Large intestine (tissue), 3 donors: ENCODE data around the gene MCTP2. TPM values are rescaled to one million over a fixed set of nuclear protein-coding genes. Genes with fewer than 3 reads are reported as not detected.
"Not testable (repeated sequence)": the region's sequence is repeated elsewhere in the genome, so short reads cannot be mapped to it uniquely, and the experiment has no call there.

Source experiments
- DNase-seq, 2 donors: peaks; one replicate each; pipeline versions ENCODE4 v3.0.0 to v3.0.0-alpha.2; 2013
- H3K27ac ChIP-seq: one replicate; pipeline ENCODE4 v1.5.1; 2013; ENCODE audit warnings: low read length
- H3K27me3 ChIP-seq: 2 replicates; pipeline ENCODE4 v1.6.1; 2013; ENCODE audit warnings: low read length; ENCODE audit not compliant: control insufficient read depth, insufficient read depth
- H3K36me3 ChIP-seq: 2 replicates; pipeline ENCODE4 v1.6.1; 2013; ENCODE audit warnings: low read length; ENCODE audit not compliant: control insufficient read depth, insufficient read depth
- H3K4me1 ChIP-seq: one replicate; pipeline ENCODE4 v1.6.1; 2013; ENCODE audit warnings: low read length; ENCODE audit not compliant: control insufficient read depth, insufficient read depth
- H3K4me3 ChIP-seq: one replicate; pipeline ENCODE4 v1.5.1; 2013; ENCODE audit warnings: low read length
- H3K9me3 ChIP-seq: one replicate; pipeline ENCODE4 v1.6.1; 2013; ENCODE audit warnings: mild to moderate bottlenecking, low read depth, low read length, moderate library complexity; ENCODE audit not compliant: control insufficient read depth
- WGBS: methylation state at CpG from one replicate; pipeline ENCODE4 v1.1.5; 2013; ENCODE audit warnings: low lambda C conversion rate; ENCODE audit not compliant: insufficient coverage; 5-methylcytosine and 5-hydroxymethylcytosine counted together
- polyA plus RNA-seq: library from polyadenylated mRNA; unstranded; fragments of 120-200 nt; gene quantifications from one replicate; pipeline ENCODE4 v1.2.1, GENCODE V29; 2013

The MCTP2 gene
- polyA plus RNA-seq, 1 donor, result 18.7 TPM

DNA sequence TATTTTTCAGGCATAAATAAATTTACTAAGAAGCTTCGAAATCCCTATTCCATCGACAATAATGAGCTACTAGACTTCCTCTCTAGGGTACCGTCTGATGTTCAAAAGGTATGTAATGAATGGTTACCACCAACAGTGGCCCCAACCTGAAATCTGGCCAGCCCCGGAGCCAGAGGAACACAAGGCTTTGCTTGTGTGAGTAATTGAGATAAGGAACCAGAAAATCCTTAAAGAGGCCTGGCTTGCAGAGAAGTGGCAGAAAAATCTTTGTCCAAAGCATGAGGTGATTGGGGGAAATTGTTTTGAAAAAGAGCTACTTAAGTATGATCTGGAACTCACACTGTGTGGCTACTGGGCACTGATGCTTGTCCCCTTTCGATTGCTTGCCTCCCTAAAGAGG is 245.3 kb downstream of the MCTP2 start:
- Histone ChIP-seq H3K36me3 (peaks cover 6% of the 10 kb centered on the region), H3K27ac (no peak overlapping the region), H3K27me3 (no peaks in the 10 kb centered on the region), H3K9me3 (no peaks in the 10 kb centered on the region), H3K4me1 (no peaks in the 10 kb centered on the region), H3K4me3 (no peak overlapping the region)
- DNase-seq, result no peak
- 100% methylated on average over 1 of the region's 5 CpGs for WGBS

DNA sequence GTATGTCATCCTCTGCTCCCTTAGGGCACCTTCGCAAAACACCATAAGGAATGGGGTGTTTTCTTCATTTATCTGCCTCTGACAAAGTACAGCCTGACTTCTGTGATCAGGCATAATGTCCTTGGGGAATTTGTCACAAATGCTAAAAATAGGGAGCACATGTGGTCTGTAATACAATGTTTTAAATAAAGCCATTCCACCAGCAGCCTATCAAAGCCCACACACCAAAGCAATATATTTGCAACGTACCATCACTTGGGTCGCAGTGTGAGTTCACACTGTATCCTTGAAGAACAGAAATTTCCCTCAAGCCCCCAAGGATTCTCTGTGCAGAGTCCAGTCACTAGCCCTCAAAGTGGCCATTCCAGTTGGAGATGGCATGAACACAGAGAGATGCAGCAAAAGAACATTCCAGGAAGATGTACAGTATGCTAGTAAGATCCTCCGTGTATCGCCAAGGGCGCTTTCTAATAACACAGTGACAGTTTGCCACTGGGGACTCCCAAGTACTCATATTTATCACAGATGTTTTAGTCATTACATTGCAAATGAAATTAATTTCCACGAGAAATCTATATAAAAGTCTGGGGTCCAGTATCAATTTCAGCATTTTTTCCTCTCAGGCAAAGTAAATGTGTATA is 246.7 kb downstream of the MCTP2 start:
- H3K9me3 ChIP-seq, result no peaks in the 10 kb centered on the region
- peaks cover 6% of the 10 kb centered on the region for H3K36me3 ChIP-seq
- H3K27ac ChIP-seq, result no peak overlapping the region
- no peaks in the 10 kb centered on the region for H3K27me3 ChIP-seq
- no peaks in the 10 kb centered on the region for H3K4me1 ChIP-seq
- DNase-seq, result no peak
- 100% methylated on average over 1 of the region's 7 CpGs for WGBS
- H3K4me3 ChIP-seq, result no peak overlapping the region

DNA sequence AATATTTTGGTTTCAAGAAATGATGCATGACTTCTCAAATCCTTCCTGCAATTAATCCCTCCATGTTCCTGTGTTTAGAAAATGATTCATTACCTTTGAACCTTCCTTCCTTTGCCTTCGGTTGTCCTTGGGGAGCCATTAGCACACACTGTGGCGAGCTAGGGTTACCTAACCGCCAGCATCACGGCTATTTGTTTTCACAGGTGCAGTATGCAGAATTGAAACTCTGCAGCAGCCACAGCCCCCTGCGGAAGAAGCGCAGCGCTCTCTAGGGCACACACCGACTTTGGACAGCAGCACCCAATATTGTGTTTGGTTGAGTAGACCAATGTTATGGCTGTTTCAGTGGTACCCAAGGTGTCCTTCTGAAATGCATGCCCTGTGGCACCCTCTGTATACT is 247.4 kb downstream of the MCTP2 start:
- Histone ChIP-seq H3K27ac (no peak overlapping the region), H3K9me3 (no peaks in the 10 kb centered on the region), H3K27me3 (no peaks in the 10 kb centered on the region), H3K4me3 (no peak overlapping the region), H3K36me3 (peaks cover 6% of the 10 kb centered on the region), H3K4me1 (no peaks in the 10 kb centered on the region)
- DNase-seq, result no peak
- WGBS, result no CpG with 5 or more reads among the region's 8 CpGs

DNA sequence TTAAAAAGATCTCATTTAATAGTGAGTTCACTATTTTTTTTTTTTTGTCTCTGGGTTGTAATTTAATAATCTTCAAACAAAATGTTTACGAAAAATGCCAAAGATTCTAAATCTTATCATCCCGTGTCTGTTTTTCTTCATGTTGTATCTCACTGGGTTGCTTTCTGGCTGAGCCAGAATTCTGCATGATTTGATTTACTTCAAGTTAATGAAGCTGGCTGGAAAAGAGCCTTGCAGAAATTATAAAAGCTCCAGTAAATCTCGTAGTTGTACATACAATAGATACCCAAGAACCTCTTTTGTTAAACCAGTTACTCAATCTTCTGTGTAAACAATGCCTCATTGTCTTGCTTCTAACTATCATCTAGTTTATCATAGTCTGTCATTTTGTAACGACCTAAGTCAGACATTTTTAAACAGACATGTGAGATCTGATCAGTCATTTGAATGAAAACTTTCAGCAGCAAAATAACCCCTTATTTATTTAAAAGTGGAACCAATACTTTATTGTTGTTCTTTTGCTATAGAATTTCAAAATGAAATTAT is 249.0 kb downstream of the MCTP2 start:
- 44% methylated on average over 1 of the region's 4 CpGs for WGBS
- no peak overlapping the region for H3K27ac ChIP-seq
- H3K36me3 ChIP-seq, result peaks cover 6% of the 10 kb centered on the region
- no peak for DNase-seq
- no peak overlapping the region for H3K4me3 ChIP-seq
- no peaks in the 10 kb centered on the region for H3K9me3 ChIP-seq
- H3K27me3 ChIP-seq, result no peaks in the 10 kb centered on the region
- H3K4me1 ChIP-seq, result no peaks in the 10 kb centered on the region

DNA sequence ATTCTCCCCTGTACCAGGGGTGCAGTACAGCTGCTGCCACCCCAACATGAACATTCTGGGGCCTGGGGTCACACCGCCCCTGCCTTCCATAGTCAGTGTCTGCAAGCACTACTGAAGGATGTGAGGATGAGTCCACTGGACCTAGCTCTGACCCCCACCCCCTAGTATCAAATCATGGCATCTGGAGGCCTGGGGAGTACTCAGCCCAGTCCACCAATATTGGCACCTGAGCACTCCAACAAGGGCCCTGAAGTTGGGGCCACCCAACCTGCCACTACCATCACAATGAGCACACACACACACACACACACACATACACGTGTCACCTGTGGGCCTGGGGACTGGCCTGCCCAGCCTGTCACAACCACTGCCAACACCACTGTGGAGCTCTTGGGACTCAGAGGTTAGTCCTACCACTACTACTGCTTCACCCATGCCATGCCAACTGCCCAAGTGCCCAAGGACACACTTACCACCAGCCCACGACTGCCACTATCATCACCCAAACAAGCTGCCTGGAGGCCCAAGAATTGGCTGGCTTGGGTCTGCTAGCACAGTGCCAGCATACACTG is 253.9 kb downstream of the MCTP2 start:
- no CpG with 5 or more reads among the region's 3 CpGs for WGBS
- Histone ChIP-seq H3K4me1 (no peaks in the 10 kb centered on the region), H3K9me3 (no peaks in the 10 kb centered on the region)

DNA sequence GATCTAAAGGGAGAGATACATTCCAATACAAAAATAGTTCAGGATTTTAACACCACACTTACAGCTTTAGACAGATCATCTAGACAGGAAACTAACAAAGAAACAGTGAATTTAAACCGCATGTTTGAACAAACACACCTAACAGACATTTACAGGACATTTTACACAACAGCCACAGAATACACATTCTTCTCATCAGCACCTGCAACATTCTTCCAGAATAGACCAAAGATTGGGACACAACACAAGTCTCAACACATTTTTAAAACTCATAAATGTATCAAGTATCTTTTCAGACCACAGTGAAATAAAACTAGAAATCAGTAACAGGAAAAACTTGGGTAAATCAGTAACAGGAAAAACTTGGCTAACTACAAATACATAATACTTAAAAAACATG is 256.3 kb downstream of the MCTP2 start:
- no peaks in the 10 kb centered on the region for H3K27me3 ChIP-seq
- no peak for DNase-seq
- WGBS, result no CpG with 5 or more reads among the region's 1 CpG
- no peak overlapping the region for H3K4me3 ChIP-seq
- no peaks in the 10 kb centered on the region for H3K4me1 ChIP-seq
- no peaks in the 10 kb centered on the region for H3K9me3 ChIP-seq
- no peak overlapping the region for H3K27ac ChIP-seq
- H3K36me3 ChIP-seq, result no peaks in the 10 kb centered on the region

More for the DNA sequence above, 253.9 kb downstream of the MCTP2 start:
- Histone ChIP-seq H3K27ac (no peak overlapping the region), H3K36me3 (no peaks in the 10 kb centered on the region), H3K27me3 (no peaks in the 10 kb centered on the region), H3K4me3 (no peak overlapping the region)
- no peak for DNase-seq

DNA sequence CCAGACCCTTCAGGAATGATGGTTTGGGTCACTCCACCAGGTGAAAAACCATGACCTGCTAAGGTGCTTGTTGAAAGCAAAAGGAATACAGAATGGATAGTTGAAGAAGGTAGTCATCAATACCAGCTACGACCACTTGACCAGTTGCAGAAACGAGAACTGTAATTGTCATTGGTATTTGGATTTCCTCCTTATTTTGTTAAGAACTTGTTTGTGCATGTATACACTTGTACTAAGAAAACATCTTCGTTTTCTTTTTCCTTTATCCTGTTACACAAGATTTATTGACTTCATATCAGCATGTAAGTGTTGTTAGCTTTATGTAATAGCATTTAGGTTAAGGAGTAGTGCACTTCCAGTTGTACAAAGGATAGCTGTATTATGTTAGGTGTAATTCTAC is 261.8 kb downstream of the MCTP2 start:
- Histone ChIP-seq H3K27me3 (no peaks in the 10 kb centered on the region), H3K36me3 (no peaks in the 10 kb centered on the region), H3K9me3 (no peaks in the 10 kb centered on the region), H3K4me3 (no peak overlapping the region), H3K4me1 (no peaks in the 10 kb centered on the region), H3K27ac (no peak overlapping the region)
- DNase-seq, result no peak
- WGBS, result no CpG with 5 or more reads among the region's 3 CpGs

DNA sequence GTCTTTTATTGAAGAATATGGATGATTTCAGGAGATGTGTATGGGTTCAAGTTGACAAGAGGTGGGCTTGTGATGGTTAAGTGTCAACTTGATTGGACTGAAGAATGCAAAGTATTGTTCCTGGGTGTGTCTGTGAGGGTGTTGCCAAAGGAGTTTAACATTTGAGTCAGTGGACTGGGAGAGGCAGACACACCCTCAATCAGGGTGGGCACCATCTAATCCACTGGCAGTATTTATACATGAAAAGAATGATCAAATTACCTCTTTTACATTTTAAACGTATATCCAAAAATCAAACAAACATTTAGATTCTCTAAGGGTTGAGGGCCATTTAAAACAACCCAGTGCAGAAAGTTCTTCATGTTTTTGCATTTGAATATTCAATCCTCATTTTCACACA is 262.2 kb downstream of the MCTP2 start:
- DNase-seq, H3K4me1 ChIP-seq: not testable (repeated sequence)
- WGBS, result no CpG with 5 or more reads among the region's 1 CpG

DNA sequence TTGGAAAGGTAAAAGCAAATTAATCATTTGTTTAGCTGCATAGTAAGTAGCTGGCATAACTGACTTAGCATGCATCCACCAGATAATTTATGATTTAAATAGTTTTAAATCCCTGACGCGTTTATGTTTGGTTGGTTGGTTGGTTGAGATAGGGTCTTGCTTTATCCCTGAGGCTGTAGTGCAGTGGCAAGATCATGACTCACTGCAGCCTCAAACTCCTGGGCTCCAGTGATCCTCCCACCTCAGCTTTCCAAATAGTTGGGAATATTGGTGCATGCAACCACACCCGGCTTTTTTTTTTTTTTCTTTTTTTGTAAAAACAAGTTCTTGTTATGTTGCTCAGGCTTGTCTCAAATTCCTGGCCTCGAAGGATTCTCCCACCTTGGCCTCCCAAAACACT is 263.4 kb downstream of the MCTP2 start:
- Histone ChIP-seq H3K9me3 (no peaks in the 10 kb centered on the region), H3K27ac (no peak overlapping the region), H3K27me3 (no peaks in the 10 kb centered on the region), H3K4me3 (no peak overlapping the region), H3K36me3 (no peaks in the 10 kb centered on the region), H3K4me1 (no peaks in the 10 kb centered on the region)
- no peak for DNase-seq
- 83% methylated on average over 1 of the region's 4 CpGs for WGBS

More for the DNA sequence above, 262.2 kb downstream of the MCTP2 start:
- H3K9me3 ChIP-seq, H3K27me3 ChIP-seq, H3K36me3 ChIP-seq, H3K27ac ChIP-seq, H3K4me3 ChIP-seq: not testable (repeated sequence)

DNA sequence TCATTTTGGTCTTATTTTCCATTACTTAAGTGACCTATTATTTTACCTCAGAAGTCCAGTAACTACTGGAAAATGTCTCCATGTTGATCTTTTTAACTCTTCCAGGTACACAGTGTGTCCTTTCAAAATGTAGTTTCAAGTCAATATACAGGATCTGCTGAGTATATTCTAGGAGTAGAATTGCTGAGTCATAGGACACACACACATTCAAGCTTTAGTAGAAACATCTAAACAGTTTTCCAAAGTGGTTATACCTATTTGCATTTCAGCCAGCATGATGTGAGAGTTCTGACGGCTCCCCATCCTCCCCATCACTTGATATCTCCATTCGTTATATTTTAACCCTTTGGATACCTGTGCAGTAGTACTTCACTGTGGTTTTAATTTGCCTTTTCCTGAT is 271.9 kb downstream of the MCTP2 start:
- WGBS, result 62% methylated on average over 2 of the region's 2 CpGs

DNA sequence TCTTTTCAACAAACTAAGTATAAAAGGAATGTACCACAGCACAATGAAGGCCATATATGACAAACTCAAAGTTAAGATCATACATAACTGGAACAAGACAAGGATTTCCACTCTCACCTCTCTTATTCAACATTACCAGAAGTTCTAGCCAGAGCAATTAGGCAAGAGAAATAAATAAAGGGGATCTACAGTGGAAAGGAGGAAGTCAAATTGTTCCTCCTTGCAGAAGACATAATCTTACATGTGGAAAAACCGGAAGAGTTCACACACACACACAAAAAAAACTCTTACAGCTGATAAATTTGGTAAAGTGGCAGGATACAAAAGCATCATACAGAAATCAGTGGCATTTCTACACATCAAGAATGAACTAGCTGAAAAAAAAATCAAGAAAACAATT is 277.9 kb downstream of the MCTP2 start:
- no peak overlapping the region for H3K4me3 ChIP-seq
- H3K4me1 ChIP-seq, result no peaks in the 10 kb centered on the region
- H3K9me3 ChIP-seq, result peaks cover 8% of the 10 kb centered on the region
- H3K36me3 ChIP-seq, result no peaks in the 10 kb centered on the region
- WGBS, result no CpG with 5 or more reads among the region's 1 CpG
- H3K27me3 ChIP-seq, result no peaks in the 10 kb centered on the region
- no peak overlapping the region for H3K27ac ChIP-seq
- DNase-seq, result no peak

More for the DNA sequence above, 271.9 kb downstream of the MCTP2 start:
- H3K27me3 ChIP-seq, result no peaks in the 10 kb centered on the region
- H3K9me3 ChIP-seq, result peaks cover 8% of the 10 kb centered on the region
- no peak overlapping the region for H3K27ac ChIP-seq
- no peaks in the 10 kb centered on the region for H3K4me1 ChIP-seq
- H3K36me3 ChIP-seq, result no peaks in the 10 kb centered on the region
- no peak overlapping the region for H3K4me3 ChIP-seq
- no peak for DNase-seq
